ENCODE data around the gene RAB1A. TPM values are rescaled to one million over a fixed set of nuclear protein-coding genes. Genes with fewer than 3 reads are reported as not detected.

The RAB1A gene
- total and polyA plus RNA-seq, 7 donors, result 52.0 to 229 (median 89.3) TPM

DNA sequence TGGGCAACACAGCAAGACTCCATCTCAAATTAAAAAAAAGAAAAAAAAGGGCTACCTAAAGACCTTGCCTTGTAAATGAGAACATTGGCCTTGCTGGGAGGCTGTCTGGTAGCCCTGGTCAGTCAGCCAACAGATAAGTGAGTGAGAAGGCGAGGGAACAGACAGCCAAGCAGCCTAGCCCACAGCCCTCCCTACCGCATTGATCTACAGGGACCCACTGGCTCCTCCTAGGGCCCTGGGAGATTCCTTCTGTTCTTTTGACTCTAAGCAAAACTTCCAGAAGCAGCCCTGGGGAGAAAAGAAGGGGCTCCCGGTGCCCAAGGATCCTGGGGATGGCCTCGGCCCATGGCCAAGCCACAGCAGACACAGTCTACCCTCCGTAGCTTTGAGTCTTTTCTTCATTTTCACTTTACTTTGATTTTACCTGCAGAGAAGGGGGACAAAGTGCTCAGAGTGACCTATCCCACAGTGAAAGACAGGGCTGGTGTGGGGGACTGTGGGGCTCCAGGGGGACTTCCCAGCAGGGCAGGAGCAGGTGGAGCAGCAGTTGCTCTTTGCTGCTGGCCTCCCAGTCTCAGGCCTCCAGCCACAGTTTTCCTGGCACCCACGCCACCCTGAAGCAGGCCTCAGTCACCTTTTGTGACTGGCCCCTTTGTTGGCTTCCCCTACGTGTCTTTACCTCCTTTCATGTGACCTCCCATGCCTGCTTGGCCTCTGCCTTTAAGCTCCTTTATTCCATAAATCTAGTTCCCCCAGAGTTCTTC, 68.6 kb downstream of the RAB1A start:
- Histone ChIP-seq H3K27me3 (ENCODE audit: insufficient read depth in 3 of 3, low read length in 2 of 3) (no peaks in the 10 kb centered on the region), H3K36me3 (ENCODE audit: insufficient read depth in 1 of 2, low read depth in 1 of 2) (no peaks in the 10 kb centered on the region), H3K9me3 (no peaks in the 10 kb centered on the region), H3K4me3 (peak overlapping the region; percentile 1), H3K27ac (peak overlapping the region; percentile 94), H3K4me1 (peaks cover 88% of the 10 kb centered on the region)
- 55 to 84% (median 63%) methylated on average over 7 of the region's 7 CpGs for WGBS, 3 donors
- TF ChIP-seq, protein P1, sequence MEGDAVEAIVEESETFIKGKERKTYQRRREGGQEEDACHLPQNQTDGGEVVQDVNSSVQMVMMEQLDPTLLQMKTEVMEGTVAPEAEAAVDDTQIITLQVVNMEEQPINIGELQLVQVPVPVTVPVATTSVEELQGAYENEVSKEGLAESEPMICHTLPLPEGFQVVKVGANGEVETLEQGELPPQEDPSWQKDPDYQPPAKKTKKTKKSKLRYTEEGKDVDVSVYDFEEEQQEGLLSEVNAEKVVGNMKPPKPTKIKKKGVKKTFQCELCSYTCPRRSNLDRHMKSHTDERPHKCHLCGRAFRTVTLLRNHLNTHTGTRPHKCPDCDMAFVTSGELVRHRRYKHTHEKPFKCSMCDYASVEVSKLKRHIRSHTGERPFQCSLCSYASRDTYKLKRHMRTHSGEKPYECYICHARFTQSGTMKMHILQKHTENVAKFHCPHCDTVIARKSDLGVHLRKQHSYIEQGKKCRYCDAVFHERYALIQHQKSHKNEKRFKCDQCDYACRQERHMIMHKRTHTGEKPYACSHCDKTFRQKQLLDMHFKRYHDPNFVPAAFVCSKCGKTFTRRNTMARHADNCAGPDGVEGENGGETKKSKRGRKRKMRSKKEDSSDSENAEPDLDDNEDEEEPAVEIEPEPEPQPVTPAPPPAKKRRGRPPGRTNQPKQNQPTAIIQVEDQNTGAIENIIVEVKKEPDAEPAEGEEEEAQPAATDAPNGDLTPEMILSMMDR (IDR thresholded peaks at IDR 0.05), result no peak
- no peak for ATAC-seq
- intact Hi-C loops (cut with DNase I), result loop anchor here (5.0 to 10.0 kb wide), 3 partner anchors 166 to 511 kb away; partner anchors contain the start of genes SPRED2 (in 2 of the 2) and ACTR2 (in 1 of the 2)
- DNase-seq, result no peak

DNA sequence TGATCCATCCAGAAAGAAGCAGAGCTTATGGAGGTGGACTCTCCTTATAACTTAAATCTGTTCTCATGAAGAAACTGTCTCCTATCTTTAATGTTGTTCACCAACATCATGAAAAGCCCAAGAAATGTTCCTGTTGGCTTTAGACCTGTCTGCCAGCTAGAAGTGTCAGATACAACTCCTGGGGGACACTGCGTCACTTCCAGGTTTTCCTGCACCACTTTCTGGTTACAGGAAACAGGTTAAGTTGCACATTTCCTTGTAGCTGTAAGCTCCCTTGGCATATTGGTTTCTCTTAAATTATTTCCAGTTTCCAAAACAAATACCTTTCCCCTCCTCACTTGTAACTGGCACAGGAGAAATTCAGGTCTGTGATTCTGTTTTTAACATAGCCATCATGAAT, 70.8 kb downstream of the RAB1A start:
- ATAC-seq, result no peak
- 44 to 89% (median 62%) methylated on average over 1 of the region's 1 CpG for WGBS, 3 donors
- TF ChIP-seq, protein P1 (IDR thresholded peaks at IDR 0.05), result no peak
- H3K36me3 ChIP-seq (ENCODE audit: insufficient read depth in 1 of 2, low read depth in 1 of 2), result no peaks in the 10 kb centered on the region
- H3K4me1 ChIP-seq, result peaks cover 68% of the 10 kb centered on the region
- H3K27ac ChIP-seq, result peak overlapping the region; percentile 94
- no peaks in the 10 kb centered on the region for H3K27me3 ChIP-seq (ENCODE audit: insufficient read depth in 3 of 3, low read length in 2 of 3)
- H3K4me3 ChIP-seq, result peak overlapping the region; percentile 84
- intact Hi-C loops (cut with DNase I), result no loop called here
- no peaks in the 10 kb centered on the region for H3K9me3 ChIP-seq
- DNase-seq, result no peak

DNA sequence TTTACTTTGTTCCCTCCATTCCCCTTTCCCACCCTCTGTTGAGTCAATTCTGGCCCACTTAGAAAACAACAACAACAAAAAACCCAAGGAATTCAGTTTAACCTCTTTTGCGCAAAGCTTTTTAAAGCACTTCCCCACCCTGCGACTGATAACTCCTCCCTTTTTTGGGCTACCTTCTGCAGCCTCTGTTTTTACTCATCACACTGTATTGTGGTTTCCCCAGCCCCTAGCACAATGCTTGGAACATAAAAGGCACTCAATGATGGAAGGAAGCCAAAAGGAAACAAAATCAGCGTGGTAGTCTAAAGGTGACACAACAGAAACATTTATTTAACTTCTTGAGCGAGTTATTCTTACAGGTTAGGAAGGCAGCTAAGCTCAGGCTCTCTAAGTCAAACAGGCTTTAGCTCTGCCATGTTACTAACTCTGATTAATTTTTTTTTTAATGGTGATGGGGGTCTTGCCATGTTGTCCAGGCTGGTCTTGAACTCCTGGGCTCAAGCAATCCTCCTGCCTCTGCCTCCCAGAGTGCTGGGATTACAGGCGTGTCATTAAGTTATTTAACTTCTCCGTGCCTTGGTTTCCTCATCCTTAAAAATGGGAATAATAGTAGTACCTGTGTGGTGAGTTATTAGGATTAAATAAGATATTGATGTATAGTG, 72.4 kb downstream of the RAB1A start:
- DNase-seq (no peak), ATAC-seq (no peak)
- 41 to 57% (median 45%) methylated on average over 6 of the region's 6 CpGs for WGBS, 3 donors
- intact Hi-C loops (cut with DNase I), result no loop called here
- TF ChIP-seq, protein P1 (IDR thresholded peaks at IDR 0.05), result no peak
- H3K36me3 ChIP-seq (ENCODE audit: insufficient read depth in 1 of 2, low read depth in 1 of 2), result no peaks in the 10 kb centered on the region
- peaks cover 52% of the 10 kb centered on the region for H3K4me1 ChIP-seq
- H3K27ac ChIP-seq, result peak overlapping the region; percentile 94
- H3K4me3 ChIP-seq, result peak overlapping the region; percentile 84
- H3K27me3 ChIP-seq (ENCODE audit: insufficient read depth in 3 of 3, low read length in 2 of 3), result no peaks in the 10 kb centered on the region
- H3K9me3 ChIP-seq, result no peaks in the 10 kb centered on the region

DNA sequence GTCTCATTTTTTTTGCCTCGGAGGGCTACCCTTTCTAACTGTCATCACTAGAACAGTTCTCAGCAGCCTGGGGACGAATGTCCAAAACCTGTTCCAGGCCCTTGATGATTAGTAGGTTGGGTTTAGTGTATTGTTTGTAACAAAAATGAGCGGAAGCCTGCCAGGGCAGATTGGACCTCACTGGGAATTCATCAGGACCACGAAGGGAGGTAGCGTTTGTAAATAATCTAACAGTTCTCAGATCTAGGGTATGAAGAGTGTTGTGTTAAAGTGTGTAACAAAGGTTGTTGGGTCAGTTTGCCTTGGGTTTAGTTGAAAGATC, 72.9 kb downstream of the RAB1A start:
- Histone ChIP-seq H3K4me1 (peaks cover 47% of the 10 kb centered on the region), H3K36me3 (ENCODE audit: insufficient read depth in 1 of 2, low read depth in 1 of 2) (no peaks in the 10 kb centered on the region), H3K27ac (peak overlapping the region; percentile 94), H3K4me3 (peak overlapping the region; percentile 84), H3K9me3 (no peaks in the 10 kb centered on the region), H3K27me3 (ENCODE audit: insufficient read depth in 3 of 3, low read length in 2 of 3) (no peaks in the 10 kb centered on the region)
- intact Hi-C loops (cut with DNase I), result no loop called here
- ATAC-seq (no peak), DNase-seq (no peak)
- TF ChIP-seq, protein P1 (IDR thresholded peaks at IDR 0.05), result no peak
- 1 to 6% (median 2%) methylated on average over 5 of the region's 5 CpGs for WGBS, 3 donors

Data from psoas muscle (tissue), 8 donors.